HUES64 (cell line): ENCODE data around the gene MIX23. TPM values are rescaled to one million over a fixed set of nuclear protein-coding genes. Genes with fewer than 3 reads are reported as not detected.
A peak's percentile ranks its signal among the peaks of the same experiment; 100 is the strongest.

Experiments
- H3K27ac ChIP-seq: 2 replicates; pipeline ENCODE4 v1.7.0; 2013; ENCODE audit warnings: low read depth, low read length, inconsistent platforms
- H3K27me3 ChIP-seq: 2 replicates; pipeline ENCODE4 v1.6.1; 2013; ENCODE audit warnings: mild to moderate bottlenecking, low read length; ENCODE audit not compliant: insufficient read depth
- H3K36me3 ChIP-seq: 2 replicates; pipeline ENCODE4 v1.6.1; 2013; ENCODE audit warnings: mild to moderate bottlenecking, low read length; ENCODE audit not compliant: insufficient read depth
- H3K4me1 ChIP-seq: 2 replicates; pipeline ENCODE4 v1.6.1; 2013; ENCODE audit warnings: mild to moderate bottlenecking, low read length, moderate library complexity; ENCODE audit not compliant: insufficient read depth
- H3K4me3 ChIP-seq: 2 replicates; pipeline ENCODE4 v1.5.1; 2013; ENCODE audit warnings: mild to moderate bottlenecking, low read length, moderate library complexity
- H3K9ac ChIP-seq: 2 replicates; pipeline ENCODE4 v1.6.1; 2013; ENCODE audit warnings: mild to moderate bottlenecking, low read depth, low read length
- H3K9me3 ChIP-seq: 2 replicates; pipeline ENCODE4 v1.6.1; 2013; ENCODE audit warnings: low read depth, low read length; ENCODE audit not compliant: insufficient read depth
- WGBS: fragments of 150-250, 120-280 bp; methylation state at CpG from one replicate; pipeline ENCODE4 v1.1.7; 2013; ENCODE audit warnings: missing lambda C conversion rate; 5-methylcytosine and 5-hydroxymethylcytosine counted together
- polyA plus RNA-seq, 2 experiments: library from polyadenylated mRNA; stranded (reverse); fragments of 50-300 nt; gene quantifications; one replicate each; pipeline ENCODE4 v1.2.3, GENCODE V29; 2013

Gene MIX23
- 72.3 TPM for polyA plus RNA-seq (2013, experiment 1 of 2)
- polyA plus RNA-seq (2013, experiment 2 of 2) = 80.0 TPM

DNA sequence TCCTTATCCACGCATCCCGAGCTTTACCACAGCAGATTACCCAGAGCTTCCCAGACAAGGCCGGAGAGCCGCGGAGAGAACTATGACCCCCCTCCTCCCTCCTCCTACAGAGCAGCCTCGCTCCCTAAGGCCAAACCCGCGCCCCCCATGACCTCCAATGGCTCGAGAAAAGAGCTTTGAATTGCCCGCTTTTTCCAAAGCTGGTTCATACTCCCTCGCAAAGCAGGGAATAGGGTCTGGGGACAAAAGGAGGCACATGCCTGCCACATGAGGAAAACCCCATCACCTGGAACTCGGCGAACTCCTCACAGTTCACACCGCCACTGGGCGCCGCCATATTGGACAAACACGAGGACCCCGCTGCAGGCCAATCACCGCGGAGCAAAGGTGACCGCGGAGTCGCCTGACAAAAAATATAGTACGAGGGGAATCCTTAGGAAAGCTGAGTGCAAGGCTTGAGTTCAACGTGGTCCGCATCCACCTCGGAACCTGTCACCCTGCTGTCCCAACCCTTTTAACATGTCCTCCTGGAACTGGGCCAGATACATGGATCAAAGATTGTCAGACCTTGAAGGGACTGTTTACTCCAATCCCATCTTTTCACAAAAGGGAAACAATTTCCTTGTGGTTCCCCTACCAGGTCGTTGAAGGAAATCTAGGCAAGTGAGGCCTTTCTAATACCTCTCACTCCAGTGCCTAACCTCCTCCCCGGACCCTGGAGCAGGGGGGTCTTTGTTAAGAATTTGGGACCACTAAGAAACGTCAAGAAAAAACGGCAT lies at the start of gene MIX23:
Gene MIX23 (minus strand): TSS at position 344 of the 779 bp plus-strand sequence. CDS start 7 bp downstream, at position 337.
- peak within 1 kb of the TSS; percentile 90 for H3K9ac ChIP-seq
- peak within 1 kb of the TSS; percentile 83 for H3K27ac ChIP-seq
- 2% methylated on average over 31 of the region's 31 CpGs for WGBS
- H3K4me1 ChIP-seq = peaks cover 15% of the 10 kb centered on the region
- H3K27me3 ChIP-seq = no peaks in the 10 kb centered on the region
- H3K4me3 ChIP-seq = peak within 1 kb of the TSS; percentile 72
- H3K9me3 ChIP-seq = no peaks in the 10 kb centered on the region
- H3K36me3 ChIP-seq = peaks cover 47% of the 10 kb centered on the region

- WGBS = 100% methylated on average over 1 of the region's 2 CpGs
- Histone ChIP-seq H3K27ac (no peak overlapping the region), H3K4me3 (no peak overlapping the region), H3K27me3 (no peaks in the 10 kb centered on the region), H3K9ac (no peak overlapping the region), H3K36me3 (peaks cover 83% of the 10 kb centered on the region), H3K4me1 (no peaks in the 10 kb centered on the region), H3K9me3 (no peaks in the 10 kb centered on the region)
Measured at GRCh38 chr3:122430371-122430770, 47.3 kb upstream of the MIX23 start.

- 90% methylated on average over 1 of the region's 2 CpGs for WGBS
Measured at GRCh38 chr3:122427857-122428471, 44.9 kb upstream of the MIX23 start.

GRCh38 chr3:122421836-122422235 lies 38.8 kb upstream of the MIX23 start:
- WGBS = 98% methylated on average over 2 of the region's 2 CpGs
- no peaks in the 10 kb centered on the region for H3K27me3 ChIP-seq
- peaks cover 13% of the 10 kb centered on the region; the same call in 1 of the 2 replicates for H3K4me1 ChIP-seq
- no peaks in the 10 kb centered on the region for H3K9me3 ChIP-seq
- H3K4me3 ChIP-seq = no peak overlapping the region
- H3K36me3 ChIP-seq = peaks cover 53% of the 10 kb centered on the region
- no peak overlapping the region for H3K27ac ChIP-seq
- no peak overlapping the region for H3K9ac ChIP-seq

More at GRCh38 chr3:122427857-122428471, 44.9 kb upstream of the MIX23 start:
- no peaks in the 10 kb centered on the region for H3K27me3 ChIP-seq
- H3K36me3 ChIP-seq = peaks cover 84% of the 10 kb centered on the region
- no peak overlapping the region for H3K4me3 ChIP-seq
- H3K9ac ChIP-seq = no peak overlapping the region
- no peak overlapping the region for H3K27ac ChIP-seq
- no peaks in the 10 kb centered on the region for H3K9me3 ChIP-seq
- peaks cover 6% of the 10 kb centered on the region; the same call in 1 of the 2 replicates for H3K4me1 ChIP-seq

DNA sequence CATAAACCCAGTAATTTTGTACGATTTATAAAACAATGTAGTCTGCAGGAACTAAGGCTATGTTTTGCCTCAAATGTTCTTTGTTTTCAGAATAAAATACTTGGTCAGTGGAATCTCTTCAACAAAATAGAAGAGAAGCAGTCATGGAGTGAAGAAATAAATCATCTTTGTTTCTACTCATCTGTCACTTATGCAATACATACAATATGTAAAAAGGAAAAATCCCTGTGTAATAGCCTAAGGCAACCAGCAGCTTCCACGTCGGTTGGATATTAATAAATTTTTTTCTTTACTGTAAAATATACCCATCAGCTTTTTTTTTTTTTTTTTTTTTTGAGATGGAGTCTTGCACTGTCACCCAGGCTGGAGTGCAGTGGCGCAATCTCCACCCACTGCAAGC lies 38.1 kb upstream of the MIX23 start:
- Histone ChIP-seq H3K9me3 (no peaks in the 10 kb centered on the region), H3K4me1 (peaks cover 13% of the 10 kb centered on the region; the same call in 1 of the 2 replicates), H3K9ac (no peak overlapping the region), H3K27ac (no peak overlapping the region), H3K27me3 (no peaks in the 10 kb centered on the region), H3K4me3 (no peak overlapping the region), H3K36me3 (peaks cover 46% of the 10 kb centered on the region)
- 100% methylated on average over 2 of the region's 4 CpGs for WGBS

DNA sequence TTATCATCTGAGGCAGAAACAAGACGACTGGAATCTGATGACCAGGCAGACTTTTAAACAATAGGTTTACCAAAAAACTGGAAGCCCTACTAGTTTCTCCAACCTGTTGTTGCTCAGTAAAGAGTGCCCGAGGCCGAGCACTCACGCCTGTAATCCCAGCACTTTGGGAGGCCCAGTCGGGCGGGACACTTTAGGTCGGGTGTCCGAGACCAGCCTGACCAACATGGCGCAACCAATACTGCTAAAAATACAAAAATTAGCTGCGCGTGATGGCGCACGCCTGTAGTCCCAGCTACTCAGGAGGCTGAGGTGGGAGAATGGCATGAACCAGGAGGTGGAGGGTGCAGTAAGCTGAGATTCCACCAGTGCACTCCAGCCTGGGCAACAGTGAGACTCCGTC lies 33.9 kb upstream of the MIX23 start:
- Histone ChIP-seq H3K27ac (no peak overlapping the region), H3K9me3 (no peaks in the 10 kb centered on the region), H3K4me3 (peak overlapping the region; percentile 80), H3K4me1 (peaks cover 7% of the 10 kb centered on the region), H3K9ac (peak overlapping the region; percentile 89), H3K27me3 (no peaks in the 10 kb centered on the region), H3K36me3 (peaks cover 15% of the 10 kb centered on the region)
- 71% methylated on average over 14 of the region's 14 CpGs for WGBS

DNA sequence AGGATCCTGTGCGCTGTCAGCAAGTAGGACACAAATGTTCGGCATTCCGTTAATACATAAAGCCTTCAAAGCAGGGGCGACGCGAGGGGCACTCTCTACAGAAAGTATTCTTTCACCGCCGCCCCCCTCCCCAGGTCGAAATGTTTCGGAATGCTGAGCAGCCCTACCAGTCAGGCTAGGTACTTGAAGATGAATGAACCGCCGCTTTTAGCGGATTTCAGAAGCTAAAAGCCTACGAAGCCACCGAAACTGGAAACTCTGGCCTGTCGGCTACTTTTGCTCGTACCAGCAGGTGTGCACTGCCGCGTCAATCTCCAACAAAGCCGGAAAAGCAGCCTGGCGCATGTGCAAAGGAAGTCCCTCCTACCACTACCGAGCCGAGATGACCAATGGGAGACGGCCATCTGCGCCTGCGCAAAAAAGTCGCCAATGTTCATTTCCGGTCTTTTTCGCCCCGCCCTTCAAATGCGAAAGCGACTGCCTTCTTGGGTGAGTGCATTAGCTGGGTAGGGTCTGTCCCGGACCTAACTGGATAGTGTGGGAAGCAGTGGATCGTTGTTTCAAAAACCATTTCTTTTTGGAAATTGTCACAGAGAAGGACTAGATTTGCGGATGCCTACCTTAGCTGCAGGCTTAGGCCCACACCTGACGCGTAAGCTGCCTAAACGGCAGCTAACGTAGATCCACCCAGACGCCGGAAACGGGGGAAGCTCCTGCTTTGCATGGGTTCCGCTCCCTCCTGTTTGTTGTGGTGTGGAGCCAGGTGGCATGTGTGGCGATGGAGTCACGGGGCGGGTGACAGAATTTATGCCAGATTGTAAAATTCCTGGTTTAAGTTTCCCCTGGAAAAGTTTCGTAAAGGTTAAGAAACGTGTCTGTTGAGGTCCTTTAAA lies 33.0 kb upstream of the MIX23 start, which contains the start of gene WDR5B:
Gene WDR5B (minus strand): TSS at position 301 of the 893 bp plus-strand sequence. CDS start 534 bp downstream, outside the sequence.
- Histone ChIP-seq H3K36me3 (peaks cover 15% of the 10 kb centered on the region), H3K4me3 (peak within 1 kb of the TSS; percentile 80), H3K27ac (peak within 1 kb of the TSS; percentile 84), H3K9me3 (no peaks in the 10 kb centered on the region), H3K4me1 (peaks cover 5% of the 10 kb centered on the region; the same call in 1 of the 2 replicates), H3K27me3 (no peaks in the 10 kb centered on the region), H3K9ac (peak within 1 kb of the TSS; percentile 89)
- under 1% methylated on average over 48 of the region's 48 CpGs for WGBS

GRCh38 chr3:122415104-122415744 lies 32.2 kb upstream of the MIX23 start:
- Histone ChIP-seq H3K4me1 (peaks cover 5% of the 10 kb centered on the region; the same call in 1 of the 2 replicates), H3K9me3 (no peaks in the 10 kb centered on the region), H3K9ac (peak overlapping the region; percentile 89), H3K4me3 (peak overlapping the region; percentile 80), H3K27me3 (no peaks in the 10 kb centered on the region), H3K36me3 (peaks cover 23% of the 10 kb centered on the region), H3K27ac (peak overlapping the region; percentile 70; the same call in 1 of the 2 replicates)
- 28% methylated on average over 10 of the region's 10 CpGs for WGBS

GRCh38 chr3:122414391-122414790 lies 31.4 kb upstream of the MIX23 start:
- Histone ChIP-seq H3K27me3 (no peaks in the 10 kb centered on the region), H3K4me3 (0 out of 2 replicates have a peak overlapping the region, but pooled peaks have one; percentile 80), H3K27ac (no peak overlapping the region), H3K4me1 (peaks cover 5% of the 10 kb centered on the region; the same call in 1 of the 2 replicates), H3K9ac (no peak overlapping the region), H3K36me3 (peaks cover 31% of the 10 kb centered on the region), H3K9me3 (no peaks in the 10 kb centered on the region)
- 93% methylated on average over 3 of the region's 3 CpGs for WGBS

DNA sequence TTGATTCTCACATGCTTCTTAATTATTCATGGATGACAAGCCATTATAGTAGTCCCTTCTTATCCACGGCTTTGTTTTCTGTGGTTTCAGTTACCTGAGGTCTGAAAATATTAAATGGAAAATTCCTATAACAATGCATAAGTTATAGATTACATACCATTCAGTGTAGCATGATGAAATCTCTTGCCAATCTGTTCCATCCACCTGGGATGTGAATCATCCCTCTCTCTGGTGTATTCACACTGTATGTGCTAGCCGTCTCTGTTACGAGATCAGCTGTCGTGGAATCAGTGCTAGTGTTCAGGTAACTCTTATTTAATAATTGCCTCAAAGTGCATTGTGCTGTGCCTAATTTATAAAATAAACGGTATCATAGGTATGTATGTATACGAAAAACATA lies 27.6 kb upstream of the MIX23 start:
- Histone ChIP-seq H3K36me3 (peaks cover 66% of the 10 kb centered on the region), H3K4me1 (peaks cover 5% of the 10 kb centered on the region; the same call in 1 of the 2 replicates), H3K9me3 (no peaks in the 10 kb centered on the region), H3K27ac (no peak overlapping the region), H3K4me3 (no peak overlapping the region), H3K9ac (no peak overlapping the region), H3K27me3 (no peaks in the 10 kb centered on the region)
- 94% methylated on average over 5 of the region's 6 CpGs for WGBS
